Measurements from ENCODE around the gene PPP1R17.

Gene PPP1R17

GRCh38 chr7:31683445-31684225, 3.4 kb upstream of the PPP1R17 start:
- H3K27ac Mint-ChIP-seq = no peak overlapping the region
- H3K36me3 Mint-ChIP-seq = no peaks in the 10 kb centered on the region
- H3K27me3 Mint-ChIP-seq = no peaks in the 10 kb centered on the region
- ATAC-seq (ENCODE audit: low read depth) (no peak), DNase-seq (ENCODE audit: low spot score in 2 of 2) (no peak)
- no peaks in the 10 kb centered on the region for H3K9me3 Mint-ChIP-seq
- no peak overlapping the region for H3K4me3 Mint-ChIP-seq
- peaks cover 6% of the 10 kb centered on the region for H3K4me1 Mint-ChIP-seq

GRCh38 chr7:31688372-31688771, 1.4 kb downstream of the PPP1R17 start:
- Mint-ChIP-seq H3K4me1 (peaks cover 12% of the 10 kb centered on the region), H3K9me3 (no peaks in the 10 kb centered on the region), H3K27me3 (no peaks in the 10 kb centered on the region), H3K4me3 (peak overlapping the region; percentile 72), H3K36me3 (no peaks in the 10 kb centered on the region), H3K27ac (peak overlapping the region; percentile 85)
- peak in 1 of 2 donors; percentile 25 for DNase-seq (ENCODE audit: low spot score in 2 of 2)
- ATAC-seq (ENCODE audit: low read depth) = peak; percentile 95

- Mint-ChIP-seq H3K4me1 (peaks cover 12% of the 10 kb centered on the region), H3K27ac (peak overlapping the region; percentile 85), H3K36me3 (no peaks in the 10 kb centered on the region), H3K9me3 (no peaks in the 10 kb centered on the region), H3K27me3 (no peaks in the 10 kb centered on the region), H3K4me3 (no peak overlapping the region)
- no peak for ATAC-seq (ENCODE audit: low read depth)
- no peak for DNase-seq (ENCODE audit: low spot score in 2 of 2)
Observed at GRCh38 chr7:31688996-31689395, 2.0 kb downstream of the PPP1R17 start.

- H3K4me3 Mint-ChIP-seq = no peak overlapping the region
- DNase-seq (ENCODE audit: low spot score in 2 of 2) = no peak
- no peaks in the 10 kb centered on the region for H3K27me3 Mint-ChIP-seq
- no peak for ATAC-seq (ENCODE audit: low read depth)
- peaks cover 14% of the 10 kb centered on the region for H3K4me1 Mint-ChIP-seq
- no peak overlapping the region for H3K27ac Mint-ChIP-seq
- no peaks in the 10 kb centered on the region for H3K36me3 Mint-ChIP-seq
- no peaks in the 10 kb centered on the region for H3K9me3 Mint-ChIP-seq
Observed at GRCh38 chr7:31690935-31691334, 3.9 kb downstream of the PPP1R17 start.

- DNase-seq (ENCODE audit: low spot score in 2 of 2) (no peak), ATAC-seq (ENCODE audit: low read depth) (no peak)
- no peaks in the 10 kb centered on the region for H3K9me3 Mint-ChIP-seq
- H3K4me1 Mint-ChIP-seq = peaks cover 18% of the 10 kb centered on the region
- H3K36me3 Mint-ChIP-seq = no peaks in the 10 kb centered on the region
- H3K27me3 Mint-ChIP-seq = no peaks in the 10 kb centered on the region
- no peak overlapping the region for H3K4me3 Mint-ChIP-seq
- no peak overlapping the region for H3K27ac Mint-ChIP-seq
Observed at GRCh38 chr7:31692451-31692850, 5.4 kb downstream of the PPP1R17 start.

- no peaks in the 10 kb centered on the region for H3K9me3 Mint-ChIP-seq
Observed at GRCh38 chr7:31692871-31693270, 5.9 kb downstream of the PPP1R17 start.

GRCh38 chr7:31695859-31696614, 9.0 kb downstream of the PPP1R17 start:
- Mint-ChIP-seq H3K36me3 (no peaks in the 10 kb centered on the region), H3K27me3 (no peaks in the 10 kb centered on the region), H3K4me3 (no peak overlapping the region), H3K9me3 (no peaks in the 10 kb centered on the region), H3K27ac (no peak overlapping the region), H3K4me1 (peaks cover 6% of the 10 kb centered on the region)
- DNase-seq (ENCODE audit: low spot score in 2 of 2) (no peak), ATAC-seq (ENCODE audit: low read depth) (peak; percentile 66)

More at GRCh38 chr7:31692871-31693270, 5.9 kb downstream of the PPP1R17 start:
- no peak overlapping the region for H3K4me3 Mint-ChIP-seq
- H3K27me3 Mint-ChIP-seq = no peaks in the 10 kb centered on the region
- no peaks in the 10 kb centered on the region for H3K36me3 Mint-ChIP-seq
- H3K27ac Mint-ChIP-seq = no peak overlapping the region
- ATAC-seq (ENCODE audit: low read depth) (no peak), DNase-seq (ENCODE audit: low spot score in 2 of 2) (no peak)
- peaks cover 18% of the 10 kb centered on the region for H3K4me1 Mint-ChIP-seq

- Mint-ChIP-seq H3K27me3 (no peaks in the 10 kb centered on the region), H3K4me1 (peaks cover 6% of the 10 kb centered on the region), H3K4me3 (no peak overlapping the region), H3K27ac (no peak overlapping the region), H3K9me3 (no peaks in the 10 kb centered on the region), H3K36me3 (no peaks in the 10 kb centered on the region)
- DNase-seq (ENCODE audit: low spot score in 2 of 2) (no peak), ATAC-seq (ENCODE audit: low read depth) (peak; percentile 67)
Observed at GRCh38 chr7:31699050-31699449, 12.0 kb downstream of the PPP1R17 start.

- H3K9me3 Mint-ChIP-seq = no peaks in the 10 kb centered on the region
- peaks cover 8% of the 10 kb centered on the region for H3K4me1 Mint-ChIP-seq
- ATAC-seq (ENCODE audit: low read depth) (no peak), DNase-seq (ENCODE audit: low spot score in 2 of 2) (no peak)
- no peak overlapping the region for H3K4me3 Mint-ChIP-seq
- H3K27me3 Mint-ChIP-seq = no peaks in the 10 kb centered on the region
- no peaks in the 10 kb centered on the region for H3K36me3 Mint-ChIP-seq
- H3K27ac Mint-ChIP-seq = no peak overlapping the region
Observed at GRCh38 chr7:31702354-31702753, 15.3 kb downstream of the PPP1R17 start.

GRCh38 chr7:31705377-31705776, 18.4 kb downstream of the PPP1R17 start:
- no peaks in the 10 kb centered on the region for H3K9me3 Mint-ChIP-seq
- H3K27ac Mint-ChIP-seq = no peak overlapping the region
- DNase-seq (ENCODE audit: low spot score in 2 of 2) (no peak), ATAC-seq (ENCODE audit: low read depth) (no peak)
- no peak overlapping the region for H3K4me3 Mint-ChIP-seq
- H3K36me3 Mint-ChIP-seq = no peaks in the 10 kb centered on the region
- no peaks in the 10 kb centered on the region for H3K27me3 Mint-ChIP-seq
- peaks cover 9% of the 10 kb centered on the region for H3K4me1 Mint-ChIP-seq

GRCh38 chr7:31707089-31707488, 20.1 kb downstream of the PPP1R17 start:
- no peak overlapping the region for H3K27ac Mint-ChIP-seq
- H3K27me3 Mint-ChIP-seq = peaks cover 3% of the 10 kb centered on the region
- no peaks in the 10 kb centered on the region for H3K36me3 Mint-ChIP-seq
- H3K4me3 Mint-ChIP-seq = no peak overlapping the region
- no peaks in the 10 kb centered on the region for H3K9me3 Mint-ChIP-seq
- DNase-seq (ENCODE audit: low spot score in 2 of 2) = no peak
- peaks cover 9% of the 10 kb centered on the region for H3K4me1 Mint-ChIP-seq
- ATAC-seq (ENCODE audit: low read depth) = no peak

- Mint-ChIP-seq H3K4me1 (peaks cover 9% of the 10 kb centered on the region), H3K36me3 (no peaks in the 10 kb centered on the region), H3K27ac (no peak overlapping the region), H3K9me3 (peaks cover 4% of the 10 kb centered on the region), H3K4me3 (no peak overlapping the region), H3K27me3 (peaks cover 4% of the 10 kb centered on the region)
- ATAC-seq (ENCODE audit: low read depth) (no peak), DNase-seq (ENCODE audit: low spot score in 2 of 2) (no peak)
Observed at GRCh38 chr7:31710171-31710570, 23.2 kb downstream of the PPP1R17 start.

- no peaks in the 10 kb centered on the region for H3K36me3 Mint-ChIP-seq
- no peak for ATAC-seq (ENCODE audit: low read depth)
- H3K4me3 Mint-ChIP-seq = no peak overlapping the region
- H3K9me3 Mint-ChIP-seq = peaks cover 4% of the 10 kb centered on the region
- no peaks in the 10 kb centered on the region for H3K4me1 Mint-ChIP-seq
- H3K27ac Mint-ChIP-seq = no peak overlapping the region
- no peak for DNase-seq (ENCODE audit: low spot score in 2 of 2)
- peaks cover 4% of the 10 kb centered on the region for H3K27me3 Mint-ChIP-seq
Observed at GRCh38 chr7:31716355-31716754, 29.3 kb downstream of the PPP1R17 start.

- ATAC-seq (ENCODE audit: low read depth) (no peak), DNase-seq (ENCODE audit: low spot score in 2 of 2) (no peak)
- Mint-ChIP-seq H3K4me1 (no peaks in the 10 kb centered on the region), H3K4me3 (no peak overlapping the region), H3K36me3 (no peaks in the 10 kb centered on the region), H3K27me3 (no peaks in the 10 kb centered on the region), H3K27ac (no peak overlapping the region), H3K9me3 (no peaks in the 10 kb centered on the region)
Observed at GRCh38 chr7:31720366-31720765, 33.4 kb downstream of the PPP1R17 start.

Measured in memory B cell (primary cell).